ENCODE data around the gene RBM28. TPM values are rescaled to one million over a fixed set of nuclear protein-coding genes. Genes with fewer than 3 reads are reported as not detected.
"Not testable (repeated sequence)": the region's sequence is repeated elsewhere in the genome, so short reads cannot be mapped to it uniquely, and the experiment has no call there.

Gene RBM28
- total and polyA plus RNA-seq, 8 donors = 10.9 to 31.8 (median 16.9) TPM

GRCh38 chr7:128303643-128304042 is 40.1 kb downstream of the RBM28 start:
- no peak overlapping the region for H3K27ac ChIP-seq
- no peak overlapping the region for H3K4me3 ChIP-seq
- no peaks in the 10 kb centered on the region for H3K27me3 ChIP-seq
- ATAC-seq (no peak), FAIRE-seq (no peak), DNase-seq (no peak)
- intact Hi-C loops (cut with DNase I) = no loop called here
- 89 to 91% methylated on average over 5 of the region's 5 CpGs for WGBS, 2 donors
- H3K9me3 ChIP-seq = no peaks in the 10 kb centered on the region
- H3K4me1 ChIP-seq = no peaks in the 10 kb centered on the region
- TF ChIP-seq, protein P1, sequence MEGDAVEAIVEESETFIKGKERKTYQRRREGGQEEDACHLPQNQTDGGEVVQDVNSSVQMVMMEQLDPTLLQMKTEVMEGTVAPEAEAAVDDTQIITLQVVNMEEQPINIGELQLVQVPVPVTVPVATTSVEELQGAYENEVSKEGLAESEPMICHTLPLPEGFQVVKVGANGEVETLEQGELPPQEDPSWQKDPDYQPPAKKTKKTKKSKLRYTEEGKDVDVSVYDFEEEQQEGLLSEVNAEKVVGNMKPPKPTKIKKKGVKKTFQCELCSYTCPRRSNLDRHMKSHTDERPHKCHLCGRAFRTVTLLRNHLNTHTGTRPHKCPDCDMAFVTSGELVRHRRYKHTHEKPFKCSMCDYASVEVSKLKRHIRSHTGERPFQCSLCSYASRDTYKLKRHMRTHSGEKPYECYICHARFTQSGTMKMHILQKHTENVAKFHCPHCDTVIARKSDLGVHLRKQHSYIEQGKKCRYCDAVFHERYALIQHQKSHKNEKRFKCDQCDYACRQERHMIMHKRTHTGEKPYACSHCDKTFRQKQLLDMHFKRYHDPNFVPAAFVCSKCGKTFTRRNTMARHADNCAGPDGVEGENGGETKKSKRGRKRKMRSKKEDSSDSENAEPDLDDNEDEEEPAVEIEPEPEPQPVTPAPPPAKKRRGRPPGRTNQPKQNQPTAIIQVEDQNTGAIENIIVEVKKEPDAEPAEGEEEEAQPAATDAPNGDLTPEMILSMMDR (IDR thresholded peaks at IDR 0.05) = no peak
- peaks cover 0 to 25% (median 0%) of the 10 kb centered on the region in 3 donors for H3K36me3 ChIP-seq

GRCh38 chr7:128303133-128303532 is 40.6 kb downstream of the RBM28 start:
- Histone ChIP-seq H3K4me3 (no peak overlapping the region), H3K27ac (no peak overlapping the region), H3K36me3 (peaks cover 0 to 20% (median 0%) of the 10 kb centered on the region in 3 donors), H3K27me3 (no peaks in the 10 kb centered on the region), H3K4me1 (no peaks in the 10 kb centered on the region), H3K9me3 (no peaks in the 10 kb centered on the region)
- FAIRE-seq (no peak), DNase-seq (no peak), ATAC-seq (no peak)
- TF ChIP-seq, protein P1 (IDR thresholded peaks at IDR 0.05) = no peak
- intact Hi-C loops (cut with DNase I) = no loop called here
- 89 to 92% methylated on average over 2 of the region's 2 CpGs for WGBS, 2 donors

DNA sequence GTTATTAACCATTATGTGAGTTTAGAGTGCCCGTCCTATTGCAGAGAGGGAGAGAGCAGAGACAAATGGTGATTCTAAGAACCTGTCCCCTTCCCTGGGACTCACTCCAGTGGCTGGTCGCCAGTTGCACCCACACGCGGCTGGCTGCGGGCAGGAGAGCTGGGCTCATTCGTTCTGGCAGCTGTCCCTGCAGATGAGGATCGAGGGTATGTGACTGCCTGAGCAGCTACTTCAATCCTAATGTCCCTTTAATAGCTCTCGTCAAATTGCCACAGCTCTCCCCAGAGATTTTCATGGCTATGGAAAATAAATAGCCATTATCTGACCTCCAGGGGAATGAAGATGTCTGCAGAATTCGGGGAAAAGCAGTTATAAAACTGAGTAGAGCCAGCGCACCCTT is 41.6 kb downstream of the RBM28 start:
- TF ChIP-seq, protein P1 (IDR thresholded peaks at IDR 0.05) = no peak
- ATAC-seq = no peak
- no peaks in the 10 kb centered on the region for H3K9me3 ChIP-seq
- H3K4me3 ChIP-seq = no peak overlapping the region
- FAIRE-seq = no peak
- H3K27me3 ChIP-seq = no peaks in the 10 kb centered on the region
- DNase-seq = no peak
- no peak overlapping the region for H3K27ac ChIP-seq
- intact Hi-C loops (cut with DNase I) = no loop called here
- 61 to 63% methylated on average over 10 of the region's 10 CpGs for WGBS, 2 donors
- peaks cover 0 to 17% (median 0%) of the 10 kb centered on the region in 3 donors for H3K36me3 ChIP-seq
- H3K4me1 ChIP-seq = no peaks in the 10 kb centered on the region

DNA sequence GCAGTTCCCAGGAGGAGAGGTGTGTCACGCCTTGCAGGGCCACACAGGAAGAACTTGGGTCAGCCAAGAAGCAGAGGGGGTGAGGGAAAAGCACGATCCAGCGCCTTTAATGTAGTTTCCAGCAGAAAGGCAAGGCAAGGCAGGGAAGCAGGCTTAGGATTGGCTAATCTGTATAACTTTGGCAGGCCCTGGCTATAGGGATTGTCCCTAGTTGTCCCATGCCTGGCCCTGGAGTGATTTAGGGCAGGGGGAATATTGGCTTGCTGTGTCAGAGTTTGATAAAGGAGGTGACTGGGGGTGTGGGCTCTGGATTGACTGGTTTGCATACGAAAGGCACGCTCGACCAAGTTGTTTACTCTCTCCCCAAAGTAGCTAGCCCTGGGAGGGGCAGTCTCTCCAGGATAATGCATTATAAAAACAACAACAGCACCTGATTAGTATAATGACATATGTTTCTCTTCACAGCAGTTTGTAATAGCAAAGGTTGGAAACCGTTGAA is 44.5 kb downstream of the RBM28 start:
- intact Hi-C loops (cut with DNase I) = no loop called here
- 72 to 73% methylated on average over 7 of the region's 7 CpGs for WGBS, 2 donors

DNA sequence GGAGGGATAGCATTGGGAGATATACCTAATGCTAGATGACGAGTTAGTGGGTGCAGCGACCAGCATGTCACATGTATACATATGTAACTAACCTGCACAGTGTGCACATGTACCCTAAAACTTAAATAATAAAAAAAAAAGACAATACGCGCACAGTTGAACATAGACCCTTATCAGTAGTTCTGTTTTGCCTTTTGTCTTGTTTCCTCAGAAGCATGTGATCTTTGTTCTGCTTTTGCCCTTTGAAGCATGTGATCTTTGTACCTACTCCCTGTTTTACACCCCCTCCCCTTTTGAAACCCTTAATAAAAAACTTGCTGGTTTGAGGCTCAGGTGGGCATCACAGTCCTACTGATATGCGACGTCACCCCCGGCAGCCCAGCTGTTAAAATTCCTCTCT is 45.7 kb downstream of the RBM28 start:
- ATAC-seq; DNase-seq; FAIRE-seq; H3K27me3 ChIP-seq; H3K36me3 ChIP-seq; H3K27ac ChIP-seq; H3K4me1 ChIP-seq; H3K9me3 ChIP-seq; intact Hi-C loops (cut with DNase I); H3K4me3 ChIP-seq: not testable (repeated sequence)
- 80 to 89% methylated on average over 5 of the region's 7 CpGs for WGBS, 2 donors

More for the DNA sequence above, 44.5 kb downstream of the RBM28 start:
- FAIRE-seq (no peak), DNase-seq (no peak), ATAC-seq (no peak)
- Histone ChIP-seq H3K27me3 (no peaks in the 10 kb centered on the region), H3K36me3 (peaks cover 0 to 3% (median 0%) of the 10 kb centered on the region in 3 donors), H3K4me1 (no peaks in the 10 kb centered on the region), H3K27ac (no peak overlapping the region), H3K9me3 (no peaks in the 10 kb centered on the region), H3K4me3 (no peak overlapping the region)
- TF ChIP-seq, protein P1 (IDR thresholded peaks at IDR 0.05) = no peak

Measured in pancreas (tissue), 10 donors.